Embryonic facial prominence (tissue), 1 donor: ENCODE measurements around the gene TRAPPC5.

ENCODE experiments used
- DNase-seq: peaks from one replicate; pipeline ENCODE4 v3.0.0-alpha.2; 2016; ENCODE audit errors: extremely low spot score

Gene TRAPPC5

GRCh38 chr19:7701049-7701653 lies 20.5 kb downstream of the TRAPPC5 start:
- no peak for DNase-seq

- DNase-seq: no peak
Observed at GRCh38 chr19:7701654-7702457, 21.2 kb downstream of the TRAPPC5 start, which contains the start of gene FCER2. Gene FCER2, minus strand, starts transcription at chr19:7702131. Its CDS starts 2,371 bp downstream, at chr19:7699760.

- no peak for DNase-seq
Observed at GRCh38 chr19:7703332-7703731, 22.7 kb downstream of the TRAPPC5 start.

GRCh38 chr19:7704280-7705060 lies 23.8 kb downstream of the TRAPPC5 start:
- no peak for DNase-seq

GRCh38 chr19:7705387-7706187 lies 25.0 kb downstream of the TRAPPC5 start:
- no peak for DNase-seq

GRCh38 chr19:7706188-7706954 lies 25.7 kb downstream of the TRAPPC5 start:
- DNase-seq: no peak

- DNase-seq: no peak
Observed at GRCh38 chr19:7706955-7707456, 26.4 kb downstream of the TRAPPC5 start.

GRCh38 chr19:7709932-7710460 lies 29.4 kb downstream of the TRAPPC5 start:
- DNase-seq: no peak

GRCh38 chr19:7710616-7711015 lies 30.0 kb downstream of the TRAPPC5 start:
- DNase-seq: no peak

GRCh38 chr19:7715671-7716070 lies 35.0 kb downstream of the TRAPPC5 start:
- DNase-seq: no peak

GRCh38 chr19:7716762-7717161 lies 36.1 kb downstream of the TRAPPC5 start:
- no peak for DNase-seq

- no peak for DNase-seq
Observed at GRCh38 chr19:7718668-7719067, 38.0 kb downstream of the TRAPPC5 start.

GRCh38 chr19:7720351-7720750 lies 39.7 kb downstream of the TRAPPC5 start:
- DNase-seq: no peak

GRCh38 chr19:7722231-7722651 lies 41.6 kb downstream of the TRAPPC5 start:
- no peak for DNase-seq

- no peak for DNase-seq
Observed at GRCh38 chr19:7725791-7726190, 45.2 kb downstream of the TRAPPC5 start.

- no peak for DNase-seq
Observed at GRCh38 chr19:7729211-7729610, 48.6 kb downstream of the TRAPPC5 start.

GRCh38 chr19:7729831-7730285 lies 49.2 kb downstream of the TRAPPC5 start:
- no peak for DNase-seq

- no peak for DNase-seq
Observed at GRCh38 chr19:7730286-7731217, 49.9 kb downstream of the TRAPPC5 start.

GRCh38 chr19:7731218-7731595 lies 50.6 kb downstream of the TRAPPC5 start:
- DNase-seq: no peak
